Mesothelial cell of epicardium (in vitro differentiated cells): ENCODE results near the gene SLC22A12. TPM values are rescaled to one million over a fixed set of nuclear protein-coding genes. Genes with fewer than 3 reads are reported as not detected.
A peak's percentile ranks its signal among the peaks of the same experiment; 100 is the strongest.

ENCODE experiments used
- DNase-seq, 2 experiments: peaks; one replicate each; pipeline ENCODE4 v3.0.0; 2021; ENCODE audit warnings: low spot score in 2 of 2; ENCODE audit not compliant: unreplicated experiment in 2 of 2
- H3K27ac Mint-ChIP-seq: 2 replicates; pipeline ENCODE4 v1.8.0; 2021; ENCODE audit warnings: mixed read lengths
- H3K27me3 Mint-ChIP-seq: 2 replicates; pipeline ENCODE4 v1.8.0; 2021; ENCODE audit warnings: low read depth, mixed read lengths
- H3K36me3 Mint-ChIP-seq: 2 replicates; pipeline ENCODE4 v1.8.0; 2021; ENCODE audit warnings: mixed read lengths
- H3K4me1 Mint-ChIP-seq: 2 replicates; pipeline ENCODE4 v1.8.0; 2021; ENCODE audit warnings: mixed read lengths
- H3K4me3 Mint-ChIP-seq: 2 replicates; pipeline ENCODE4 v1.8.0; 2021; ENCODE audit warnings: mild to moderate bottlenecking, moderate library complexity, mixed read lengths
- H3K9me3 Mint-ChIP-seq: 2 replicates; pipeline ENCODE4 v1.8.0; 2021; ENCODE audit warnings: mixed read lengths
- CTCF ChIP-seq: fragments of 200-600 bp; sonication (generic); IDR thresholded peaks from one replicate; pipeline ENCODE4 v1.5.0; 2021; ENCODE audit warnings: antibody characterized with exemption; ENCODE audit not compliant: unreplicated experiment
- total RNA-seq: library from RNA; stranded (reverse); gene quantifications from 3 replicates; pipeline ENCODE4 v1.2.1, GENCODE V29; 2021

Gene SLC22A12
- total RNA-seq, 1 donor from 2014 or later = not detected

DNA sequence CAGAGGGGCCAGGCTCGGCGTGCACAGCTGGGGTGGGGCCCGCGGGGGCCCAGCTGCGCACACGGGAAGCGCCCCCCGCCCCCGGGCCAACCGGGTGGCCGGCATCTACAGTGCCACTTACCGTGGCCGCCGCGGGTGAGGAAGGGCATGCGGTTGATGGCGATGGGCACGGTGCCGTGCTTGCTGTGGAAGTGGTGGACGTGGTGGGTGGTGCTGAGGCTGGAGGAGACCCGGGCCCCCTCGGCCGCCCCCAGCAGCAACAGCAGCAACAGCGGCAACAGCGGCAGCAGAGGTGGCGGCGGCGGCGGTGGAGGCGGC lies 51.4 kb downstream of the SLC22A12 start:
- Mint-ChIP-seq H3K9me3 (no peaks in the 10 kb centered on the region), H3K27me3 (peaks cover 51% of the 10 kb centered on the region), H3K27ac (no peak overlapping the region), H3K4me3 (no peak overlapping the region), H3K4me1 (peaks cover 20% of the 10 kb centered on the region), H3K36me3 (no peaks in the 10 kb centered on the region)
- no peak for TF ChIP-seq CTCF
- no peak for DNase-seq

DNA sequence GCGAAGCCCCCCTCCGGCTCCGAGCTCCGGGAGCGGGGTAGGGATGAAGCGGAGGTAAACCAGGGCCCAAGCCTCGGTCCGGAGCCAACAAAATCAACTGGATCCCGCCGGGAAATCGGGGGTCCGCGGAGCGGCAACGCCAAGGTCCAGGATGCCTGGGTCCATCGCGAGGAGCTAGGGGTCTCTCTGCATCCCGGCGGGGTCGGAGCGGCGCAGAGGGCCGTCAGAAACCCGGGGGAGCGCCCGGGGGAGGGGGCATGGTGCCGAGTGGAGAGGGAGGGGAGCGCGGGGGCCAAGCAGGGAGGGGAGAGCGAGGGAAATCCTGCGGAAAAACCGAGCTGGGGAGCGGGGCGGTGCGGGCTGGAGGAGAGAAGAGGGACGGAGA lies 51.8 kb downstream of the SLC22A12 start:
- Mint-ChIP-seq H3K9me3 (no peaks in the 10 kb centered on the region), H3K4me3 (peak overlapping the region; percentile 36), H3K27me3 (peaks cover 51% of the 10 kb centered on the region), H3K27ac (no peak overlapping the region), H3K4me1 (peaks cover 15% of the 10 kb centered on the region), H3K36me3 (no peaks in the 10 kb centered on the region)
- DNase-seq = no peak
- TF ChIP-seq CTCF = no peak

GRCh38 chr11:64643256-64643881 lies 52.3 kb downstream of the SLC22A12 start:
- TF ChIP-seq CTCF = no peak
- Mint-ChIP-seq H3K27me3 (peaks cover 50% of the 10 kb centered on the region), H3K4me1 (peaks cover 15% of the 10 kb centered on the region), H3K9me3 (no peaks in the 10 kb centered on the region), H3K27ac (no peak overlapping the region), H3K4me3 (peak overlapping the region; percentile 70), H3K36me3 (no peaks in the 10 kb centered on the region)
- DNase-seq = no peak

GRCh38 chr11:64643920-64644646 lies 53.1 kb downstream of the SLC22A12 start:
- H3K4me3 Mint-ChIP-seq = peak overlapping the region; percentile 62
- H3K9me3 Mint-ChIP-seq = no peaks in the 10 kb centered on the region
- H3K27me3 Mint-ChIP-seq = peaks cover 52% of the 10 kb centered on the region
- no peak for DNase-seq
- H3K4me1 Mint-ChIP-seq = peaks cover 15% of the 10 kb centered on the region
- no peaks in the 10 kb centered on the region for H3K36me3 Mint-ChIP-seq
- no peak overlapping the region for H3K27ac Mint-ChIP-seq
- no peak for TF ChIP-seq CTCF

GRCh38 chr11:64644647-64645275 lies 53.7 kb downstream of the SLC22A12 start:
- no peak for DNase-seq
- Mint-ChIP-seq H3K9me3 (no peaks in the 10 kb centered on the region), H3K36me3 (no peaks in the 10 kb centered on the region), H3K27ac (no peak overlapping the region), H3K4me1 (peaks cover 17% of the 10 kb centered on the region), H3K4me3 (peak overlapping the region; percentile 62), H3K27me3 (peaks cover 56% of the 10 kb centered on the region)
- TF ChIP-seq CTCF = peak; percentile 13
